HepG2 (cell line): ENCODE results near the gene FLYWCH1. TPM values are rescaled to one million over a fixed set of nuclear protein-coding genes. Genes with fewer than 3 reads are reported as not detected.

Experiments
- ARID3A ChIP-seq: IDR thresholded peaks from 2 replicates; pipeline ENCODE4 v1.6.1; 2012; ENCODE audit warnings: low read depth, low read length, improper control_type of control experiment
- ATF6 ChIP-seq: sonication (generic); formaldehyde crosslinking; conservative IDR thresholded peaks from 2 replicates; pipeline ENCODE4 v1.4.0; 2020; ENCODE audit warnings: missing genetic modification reagents
- BRD4 ChIP-seq: sonication (generic); formaldehyde crosslinking; IDR thresholded peaks from 2 replicates; pipeline ENCODE4 v1.4.0; 2020; ENCODE audit warnings: missing genetic modification reagents
- IKZF4 ChIP-seq: sonication (generic); formaldehyde crosslinking; IDR thresholded peaks from 2 replicates; pipeline ENCODE4 v1.5.1; 2020; ENCODE audit warnings: borderline replicate concordance, mild to moderate bottlenecking, low read depth, missing genetic modification reagents; ENCODE audit errors: not compliant biosample characterization
- NFRKB ChIP-seq: fragments of 450-650 bp; IDR thresholded peaks from 2 replicates; pipeline ENCODE4 v1.6.1; 2017
- POGK ChIP-seq: sonication (generic); formaldehyde crosslinking; conservative IDR thresholded peaks from 2 replicates; pipeline ENCODE4 v1.8.0; 2022; ENCODE audit warnings: mild to moderate bottlenecking, moderate library complexity, missing genetic modification reagents
- SIX1 ChIP-seq: sonication (generic); formaldehyde crosslinking; IDR thresholded peaks from 2 replicates; pipeline ENCODE4 v1.4.0; 2020; ENCODE audit warnings: missing genetic modification reagents, borderline replicate concordance
- ZBTB37 ChIP-seq: sonication (generic); formaldehyde crosslinking; IDR thresholded peaks from 2 replicates; pipeline ENCODE4 v1.4.0; 2020; ENCODE audit warnings: mild to moderate bottlenecking, missing genetic modification reagents
- ZBTB49 ChIP-seq: sonication (generic); formaldehyde crosslinking; IDR thresholded peaks from 2 replicates; pipeline ENCODE4 v1.4.0; 2020; ENCODE audit warnings: missing genetic modification reagents, borderline replicate concordance
- ZFP91 ChIP-seq: sonication (generic); formaldehyde crosslinking; IDR thresholded peaks from 2 replicates; pipeline ENCODE4 v1.9.0; 2022; ENCODE audit warnings: missing genetic modification reagents, mild to moderate bottlenecking, borderline replicate concordance
- ZNF101 ChIP-seq: sonication (generic); formaldehyde crosslinking; IDR thresholded peaks from 2 replicates; pipeline ENCODE4 v1.4.0; 2020; ENCODE audit warnings: mild to moderate bottlenecking, low read depth, missing genetic modification reagents, borderline replicate concordance
- ZNF30 ChIP-seq: sonication (generic); formaldehyde crosslinking; IDR thresholded peaks from 2 replicates; pipeline ENCODE4 v1.5.0; 2020; ENCODE audit warnings: mild to moderate bottlenecking, missing genetic modification reagents
- polyA plus RNA-seq, 8 experiments: library from polyadenylated mRNA; depleted of rRNA in 3 of 8; stranded (reverse) in 7 of 8; unstranded in 1 of 8; fragments of >200 nt; fragmentation: Illumina TruSeq in 4 of 8; extraction: Trizol in 4 of 8; gene quantifications; 2 replicates each; pipeline versions ENCODE4 v1.2.1 to v1.2.3, GENCODE V29; 2011 to 2016; ENCODE audit warnings: low read depth in 4 of 8, missing spikeins in 1 of 8, mixed read lengths in 1 of 8; ENCODE audit not compliant: insufficient read depth in 1 of 8
- total RNA-seq, 5 experiments: library from RNA; depleted of rRNA; stranded (reverse); fragments of >200 nt; fragmentation: Illumina TruSeq; extraction: Trizol; gene quantifications; 2 replicates each; pipeline ENCODE4 v1.2.3, GENCODE V29; 2016; ENCODE audit warnings: low read depth in 1 of 5
- TF ChIP-seq, protein P1 (sequence below): sonication (generic); formaldehyde crosslinking; IDR thresholded peaks from 2 replicates; pipeline ENCODE4 v1.4.0; 2020; ENCODE audit warnings: missing genetic modification reagents

The FLYWCH1 gene
- total and polyA plus RNA-seq, 2 of the 13 experiments (the other 11 are each of a cell fraction or from before 2014, with no cell fraction given) = 7.3 to 12.4 TPM

- TF ChIP-seq ZBTB49 = no peak
- peak; percentile 26; the same call in 1 of the 2 replicates for TF ChIP-seq ZNF30 (CRISPR knock-in tag)
- TF ChIP-seq ZNF101 (CRISPR knock-in tag) = 0 out of 2 replicates have a peak, but pooled peaks have one; percentile 45
- TF ChIP-seq ZFP91 (CRISPR knock-in tag) = peak; percentile 88
- peak; percentile 70; the same call in 1 of the 2 replicates for TF ChIP-seq POGK (CRISPR knock-in tag)
- TF ChIP-seq ZBTB37 (CRISPR knock-in tag) = 0 out of 2 replicates have a peak, but pooled peaks have one; percentile 30
- TF ChIP-seq BRD4 (CRISPR knock-in tag) = peak; percentile 90
- TF ChIP-seq, protein P1, sequence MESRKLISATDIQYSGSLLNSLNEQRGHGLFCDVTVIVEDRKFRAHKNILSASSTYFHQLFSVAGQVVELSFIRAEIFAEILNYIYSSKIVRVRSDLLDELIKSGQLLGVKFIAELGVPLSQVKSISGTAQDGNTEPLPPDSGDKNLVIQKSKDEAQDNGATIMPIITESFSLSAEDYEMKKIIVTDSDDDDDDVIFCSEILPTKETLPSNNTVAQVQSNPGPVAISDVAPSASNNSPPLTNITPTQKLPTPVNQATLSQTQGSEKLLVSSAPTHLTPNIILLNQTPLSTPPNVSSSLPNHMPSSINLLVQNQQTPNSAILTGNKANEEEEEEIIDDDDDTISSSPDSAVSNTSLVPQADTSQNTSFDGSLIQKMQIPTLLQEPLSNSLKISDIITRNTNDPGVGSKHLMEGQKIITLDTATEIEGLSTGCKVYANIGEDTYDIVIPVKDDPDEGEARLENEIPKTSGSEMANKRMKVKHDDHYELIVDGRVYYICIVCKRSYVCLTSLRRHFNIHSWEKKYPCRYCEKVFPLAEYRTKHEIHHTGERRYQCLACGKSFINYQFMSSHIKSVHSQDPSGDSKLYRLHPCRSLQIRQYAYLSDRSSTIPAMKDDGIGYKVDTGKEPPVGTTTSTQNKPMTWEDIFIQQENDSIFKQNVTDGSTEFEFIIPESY = peak; percentile 36
- TF ChIP-seq SIX1 (CRISPR knock-in tag) = no peak
- TF ChIP-seq IKZF4 (CRISPR knock-in tag) = peak; percentile 58
- TF ChIP-seq NFRKB = no peak
- no peak for TF ChIP-seq ARID3A
- no peak for TF ChIP-seq ATF6 (CRISPR knock-in tag)
Measured at GRCh38 chr16:2867987-2868789, 43.5 kb upstream of the FLYWCH1 start (continued).
